H1 (cell line): ENCODE data around the gene SARNP. TPM values are rescaled to one million over a fixed set of nuclear protein-coding genes. Genes with fewer than 3 reads are reported as not detected.
A peak's percentile ranks its signal among the peaks of the same experiment; 100 is the strongest.

Experiments used
- BRCA1 ChIP-seq: IDR thresholded peaks from 2 replicates; pipeline ENCODE4 v1.6.1; 2012; ENCODE audit warnings: low read depth, low read length, improper control_type of control experiment
- CBX5 ChIP-seq: fragments of 300-800, 300-1000 bp; sonication (generic); IDR thresholded peaks from 2 replicates; pipeline ENCODE4 v1.7.1; 2016; ENCODE audit warnings: antibody characterized with exemption, low read length, low read depth
- CHD7 ChIP-seq: fragments of 300-600 bp; sonication (generic); IDR thresholded peaks from 2 replicates; pipeline ENCODE4 v1.7.1; 2012; ENCODE audit warnings: low read length, moderate library complexity, mild to moderate bottlenecking, inconsistent platforms; ENCODE audit not compliant: insufficient replicate concordance
- EGR1 ChIP-seq: IDR thresholded peaks from 2 replicates; pipeline ENCODE4 v1.6.1; 2011; ENCODE audit warnings: low read depth, low read length, borderline replicate concordance
- JUND ChIP-seq: IDR thresholded peaks from 2 replicates; pipeline ENCODE4 v1.6.1; 2011; ENCODE audit warnings: mild to moderate bottlenecking, improper control_type of control experiment, low read length
- KDM4A ChIP-seq: IDR thresholded peaks from one replicate; pipeline ENCODE4 v1.7.1; 2012; ENCODE audit warnings: low read depth, mild to moderate bottlenecking, moderate library complexity, low read length, inconsistent platforms; ENCODE audit not compliant: severe bottlenecking
- MAFK ChIP-seq: IDR thresholded peaks from 2 replicates; pipeline ENCODE4 v1.6.1; 2012; ENCODE audit warnings: low read depth, mild to moderate bottlenecking, improper control_type of control experiment, low read length
- PHF8 ChIP-seq: fragments of 200-600 bp; sonication (generic); conservative IDR thresholded peaks from 2 replicates; pipeline ENCODE4 v1.7.1; 2012; ENCODE audit warnings: low read depth, mild to moderate bottlenecking, inconsistent platforms, low read length, moderate library complexity
- POLR2A ChIP-seq, 2 experiments: IDR thresholded peaks; 1 replicate in 1 of 2; 2 replicates in 1 of 2; pipeline ENCODE4 v1.6.1; 2011; ENCODE audit warnings: low read depth in 2 of 2, low read length in 2 of 2, mild to moderate bottlenecking in 2 of 2; ENCODE audit errors: control extremely low read depth in 1 of 2
- SUZ12 ChIP-seq: fragments of 200-600 bp; sonication (generic); IDR thresholded peaks from 2 replicates; pipeline ENCODE4 v1.6.1; 2012; ENCODE audit warnings: mild to moderate bottlenecking, inconsistent platforms, low read length, moderate library complexity, mixed read lengths
- TAF1 ChIP-seq: IDR thresholded peaks from 2 replicates; pipeline ENCODE4 v1.6.1; 2011; ENCODE audit warnings: mild to moderate bottlenecking, low read depth, low read length
- ZNF274 ChIP-seq: IDR thresholded peaks from 2 replicates; pipeline ENCODE4 v1.7.0; 2012; ENCODE audit warnings: low read length, borderline replicate concordance; ENCODE audit errors: extremely low read depth
- polyA plus RNA-seq, 7 experiments: library from polyadenylated mRNA; depleted of rRNA in 3 of 7; stranded (reverse) in 5 of 7; unstranded in 2 of 7; fragments of >200 nt in 5 of 7; fragments of 200-250 nt in 2 of 7; gene quantifications; 1 replicate in 5 of 7; 2 replicates in 1 of 7; 4 replicates in 1 of 7; pipeline versions ENCODE4 v1.2.1 to v1.2.3, GENCODE V29; 2011 to 2013; ENCODE audit warnings: missing spikeins in 2 of 7, mixed read lengths in 2 of 7
- total RNA-seq: library from RNA; stranded (reverse); fragmentation: NEBNext Ultra II Directional; extraction: Animal tissue kit (Norgen Biotek cat#: 25700); gene quantifications from 2 replicates; pipeline ENCODE4 v1.2.1, GENCODE V29; 2021

Gene SARNP
- total and polyA plus RNA-seq, 2 of the 8 experiments (the other 6 are each of a cell fraction or from before 2014, with no cell fraction given): 114 to 226 TPM

DNA sequence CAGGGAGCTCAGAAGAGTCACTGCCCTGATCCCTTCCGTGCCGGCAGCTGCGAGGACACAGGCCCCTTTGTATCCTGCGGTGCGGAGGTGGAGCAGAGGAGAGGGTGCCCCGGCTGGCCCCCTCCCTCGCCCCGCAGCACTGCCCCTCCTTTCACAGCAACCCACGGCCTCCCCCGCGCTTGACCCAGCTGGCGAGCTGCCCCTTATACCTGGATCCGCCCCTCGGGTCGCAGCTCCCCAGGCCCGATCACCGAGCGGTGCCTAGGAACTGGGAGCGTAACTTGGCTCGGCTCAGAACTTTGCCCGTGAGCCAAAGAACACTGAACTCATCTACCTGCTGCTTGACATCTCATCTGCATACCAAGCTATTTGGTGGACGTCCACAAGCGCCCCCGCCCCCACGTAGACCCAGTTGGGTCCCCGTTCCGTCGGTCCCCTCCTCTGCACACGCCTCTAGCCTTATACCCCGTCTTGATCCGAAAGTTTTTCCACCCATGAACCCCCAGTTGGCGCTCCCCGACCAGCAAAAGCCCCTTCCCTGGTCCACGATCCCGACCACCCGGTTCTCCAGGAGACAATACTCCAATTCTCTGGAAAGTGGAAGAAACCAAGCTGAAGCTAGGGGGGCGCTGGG, 12.6 kb upstream of the SARNP start (continued):
- TF ChIP-seq CHD7 (no peak), SUZ12 (no peak), TAF1 (peak; percentile 35), PHF8 (peak; percentile 50), JUND (no peak), BRCA1 (no peak), EGR1 (no peak), MAFK (no peak), ZNF274 (no peak), CBX5 (no peak), POLR2A (IDR thresholded peaks at IDR 0.05; ENCODE audit: control extremely low read depth in 1 of 2, low read depth in 2 of 2, low read length in 2 of 2) (peak in 1 of 2 experiments; percentile 53; a peak in 1 of 3 replicates), KDM4A (peak; percentile 14)
